ENCODE measurements around the gene TAOK1. TPM values are rescaled to one million over a fixed set of nuclear protein-coding genes. Genes with fewer than 3 reads are reported as not detected.

The TAOK1 gene
- total and polyA plus RNA-seq, 9 of the 15 experiments (the other 6 are each of a cell fraction or from before 2014, with no cell fraction given), result 3.2 to 33.1 (median 16.5) TPM

DNA sequence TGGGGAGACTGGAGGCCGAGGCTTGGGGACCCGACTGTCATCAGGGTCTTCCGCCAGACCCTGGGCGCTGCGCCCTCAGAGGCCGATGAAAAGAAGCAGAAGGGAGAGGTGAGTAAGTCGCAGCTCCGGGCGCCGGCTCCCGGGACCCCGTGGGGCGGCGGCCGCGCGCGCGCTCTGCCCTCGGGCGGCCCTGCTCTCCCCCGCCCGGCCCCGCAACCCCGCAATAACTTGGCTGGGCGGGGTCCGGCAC lies 177.1 kb downstream of the TAOK1 start:
- no peak for TF ChIP-seq HIVEP1 (CRISPR knock-in tag; IDR thresholded peaks at IDR 0.05)
- TF ChIP-seq, protein P1, sequence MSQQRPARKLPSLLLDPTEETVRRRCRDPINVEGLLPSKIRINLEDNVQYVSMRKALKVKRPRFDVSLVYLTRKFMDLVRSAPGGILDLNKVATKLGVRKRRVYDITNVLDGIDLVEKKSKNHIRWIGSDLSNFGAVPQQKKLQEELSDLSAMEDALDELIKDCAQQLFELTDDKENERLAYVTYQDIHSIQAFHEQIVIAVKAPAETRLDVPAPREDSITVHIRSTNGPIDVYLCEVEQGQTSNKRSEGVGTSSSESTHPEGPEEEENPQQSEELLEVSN (IDR thresholded peaks at IDR 0.05; ENCODE audit: borderline replicate concordance in 1 of 2, extremely low read depth in 1 of 2, insufficient read depth in 1 of 2, insufficient read length in 1 of 2, low read depth in 1 of 2, low read length in 1 of 2, poor library complexity in 1 of 2, severe bottlenecking in 1 of 2), result peak in 1 of 2 experiments; percentile 31
- Histone ChIP-seq H4K20me1 (replicated peaks; ENCODE audit: control insufficient read depth, insufficient read depth, low read length) (peaks cover under 1% of the 10 kb centered on the region; the same call in 1 of the 2 replicates), H3K79me2 (ENCODE audit: control insufficient read depth, insufficient read depth, low read length) (no peaks in the 10 kb centered on the region), H3K27me3 (ENCODE audit: control insufficient read depth in 2 of 2, insufficient read depth in 2 of 2, low read length in 2 of 2) (no peaks in the 10 kb centered on the region; a peak in 1 of 5 replicates), H3K4me3 (peak overlapping the region; percentile 57), H3K4me1 (replicated peaks in 1 of 2; ENCODE audit: control insufficient read depth in 2 of 2, insufficient read depth in 2 of 2, low read length in 2 of 2) (peaks cover 3 to 48% of the 10 kb centered on the region in 2 experiments; a peak in 4 of 5 replicates), H2AFZ (ENCODE audit: low read depth, low read length) (peak overlapping the region; percentile 97; the same call in 1 of the 2 replicates), H3K9me3 (replicated peaks; ENCODE audit: control insufficient read depth, insufficient read depth, low read depth, low read length) (no peaks in the 10 kb centered on the region), H3K27ac (ENCODE audit: extremely low read depth, low read depth, low read length) (no peak overlapping the region), H3K36me3 (ENCODE audit: control insufficient read depth, insufficient read depth, low read length) (no peaks in the 10 kb centered on the region), H3K4me2 (ENCODE audit: insufficient read depth, low read length) (peak overlapping the region; percentile 78), H3K9ac (ENCODE audit: insufficient read depth in 1 of 2, low read depth in 2 of 2, low read length in 2 of 2) (peak overlapping the region; percentile 75 to 96; a peak in 3 of 4 replicates), H3K9me1 (ENCODE audit: control insufficient read depth, insufficient read depth, low read length) (peaks cover 3% of the 10 kb centered on the region)
- in situ Hi-C loops (cut with MboI) (no loop called here), intact Hi-C loops (cut with micrococcal nuclease) (no loop called here)
- POLR2A ChIA-PET, result no interaction called here
- CTCF ChIA-PET (ENCODE audit: low intra/inter-chr PET ratio), result interaction anchor here (1.5 kb wide), 1 partner anchor 197 kb away, joined by 3 read pairs; no protein-coding TSS in a partner anchor
- ATAC-seq (peak; percentile 56), DNase-seq (ENCODE audit: extremely low read depth in 1 of 4, low spot score in 3 of 4) (peak; percentile 48 to 76 (median 64)), FAIRE-seq (no peak)
- WGBS (ENCODE audit: insufficient coverage, low coverage, missing lambda C conversion rate), result 0% methylated on average over 6 of the region's 27 CpGs
- no TSS peak for BruUV-seq (replicated peaks)

Data from K562 (cell line).